IMR-90 (cell line): ENCODE results near the gene TP53I11. TPM values are rescaled to one million over a fixed set of nuclear protein-coding genes. Genes with fewer than 3 reads are reported as not detected.

ENCODE experiments used
- ATAC-seq: fragments of 200-7000 bp; cut with Tn5 transposase; 2 replicates; pipeline ENCODE4 v1.9.1; 2020; ENCODE audit warnings: low read depth, mild to moderate bottlenecking, moderate library complexity
- BruUV-seq: library from RNA; stranded (reverse); fragments of 400-500 nt; replicated peaks from 2 replicates; lab custom pipeline; 2021; lab: Mats Ljungman, UMichigan
- CTCF ChIA-PET: fragments of 300-600 bp; formaldehyde crosslinking; extraction: SDS; loops from one replicate; lab custom pipeline; 2021; ENCODE audit warnings: antibody characterized with exemption; lab: Yijun Ruan, JAX
- POLR2A ChIA-PET: fragments of 300-600 bp; sonication (Branson Sonifier 250); formaldehyde crosslinking; loops from one replicate; lab custom pipeline; 2022; ENCODE audit warnings: antibody characterized with exemption; ENCODE audit not compliant: unreplicated experiment; lab: Charles Lee
- DNase-seq: peaks from one replicate; pipeline ENCODE4 v3.0.0; 2013
- H2AFZ ChIP-seq: replicated peaks from 2 replicates; pipeline ENCODE3; 2013; ENCODE audit warnings: low read length, mild to moderate bottlenecking; ENCODE audit not compliant: poor library complexity
- H2AK5ac ChIP-seq: 2 replicates; pipeline ENCODE4 v1.6.1; 2013; ENCODE audit warnings: low read depth, low read length, inconsistent platforms
- H2AK9ac ChIP-seq: replicated peaks from 2 replicates; pipeline ENCODE3; 2013; ENCODE audit warnings: mild to moderate bottlenecking, low read depth, low read length, moderate library complexity; ENCODE audit not compliant: poor library complexity
- H2BK120ac ChIP-seq: 2 replicates; pipeline ENCODE4 v1.6.1; 2013; ENCODE audit warnings: low read depth, low read length, inconsistent platforms
- H2BK15ac ChIP-seq: 3 replicates; pipeline ENCODE4 v1.6.1; 2013; ENCODE audit warnings: low read depth, low read length, inconsistent platforms
- H2BK20ac ChIP-seq: 2 replicates; pipeline ENCODE4 v1.6.1; 2013; ENCODE audit warnings: low read depth, mild to moderate bottlenecking, inconsistent platforms, low read length, moderate library complexity
- H2BK5ac ChIP-seq: 2 replicates; pipeline ENCODE4 v1.6.1; 2013; ENCODE audit warnings: mild to moderate bottlenecking, low read depth, low read length, inconsistent platforms; ENCODE audit not compliant: poor library complexity, severe bottlenecking
- H3K14ac ChIP-seq: replicated peaks from 2 replicates; pipeline ENCODE4 v1.6.1; 2013; ENCODE audit warnings: low read depth, low read length, inconsistent platforms
- H3K18ac ChIP-seq: 2 replicates; pipeline ENCODE4 v1.6.1; 2013; ENCODE audit warnings: low read depth, low read length, control low read depth
- H3K23ac ChIP-seq: 2 replicates; pipeline ENCODE4 v1.6.1; 2013; ENCODE audit warnings: low read depth, low read length, inconsistent platforms
- H3K27ac ChIP-seq: 2 replicates; pipeline ENCODE4 v1.5.1; 2013; ENCODE audit warnings: mild to moderate bottlenecking, control low read depth, low read length; ENCODE audit not compliant: insufficient read depth
- H3K27me3 ChIP-seq: 2 replicates; pipeline ENCODE4 v1.6.1; 2013; ENCODE audit warnings: low read length; ENCODE audit not compliant: control insufficient read depth, insufficient read depth
- H3K36me3 ChIP-seq: 2 replicates; pipeline ENCODE4 v1.6.1; 2013; ENCODE audit warnings: low read length, mixed read lengths; ENCODE audit not compliant: control insufficient read depth, insufficient read depth
- H3K4ac ChIP-seq: 2 replicates; pipeline ENCODE4 v1.6.1; 2013; ENCODE audit warnings: low read depth, low read length, inconsistent platforms
- H3K4me1 ChIP-seq: 2 replicates; pipeline ENCODE4 v1.6.1; 2013; ENCODE audit warnings: low read length, mixed read lengths; ENCODE audit not compliant: control insufficient read depth, insufficient read depth
- H3K4me2 ChIP-seq: 2 replicates; pipeline ENCODE4 v1.6.1; 2013; ENCODE audit warnings: low read depth, mild to moderate bottlenecking, control low read depth, low read length, moderate library complexity
- H3K4me3 ChIP-seq: 2 replicates; pipeline ENCODE4 v1.5.1; 2013; ENCODE audit warnings: low read depth, mild to moderate bottlenecking, control low read depth, low read length, moderate library complexity; ENCODE audit not compliant: insufficient read depth
- H3K56ac ChIP-seq: 2 replicates; pipeline ENCODE4 v1.6.1; 2013; ENCODE audit warnings: low read length, inconsistent platforms; ENCODE audit not compliant: insufficient read depth; ENCODE audit errors: extremely low read depth
- H3K79me1 ChIP-seq, 2 experiments: 2 replicates each; pipeline ENCODE4 v1.6.1; 2013; ENCODE audit warnings: low read length in 2 of 2, inconsistent platforms in 1 of 2, low read depth in 1 of 2
- H3K9ac ChIP-seq: 2 replicates; pipeline ENCODE4 v1.6.1; 2013; ENCODE audit warnings: low read depth, low read length, control low read depth
- H3K9me1 ChIP-seq: 2 replicates; pipeline ENCODE4 v1.6.1; 2013; ENCODE audit warnings: low read length, inconsistent platforms; ENCODE audit not compliant: insufficient read depth
- H3K9me3 ChIP-seq: 2 replicates; pipeline ENCODE4 v1.6.1; 2013; ENCODE audit warnings: low read length; ENCODE audit not compliant: control insufficient read depth, insufficient read depth
- H4K20me1 ChIP-seq: 2 replicates; pipeline ENCODE4 v1.6.1; 2013; ENCODE audit warnings: low read length, inconsistent platforms; ENCODE audit not compliant: insufficient read depth
- H4K5ac ChIP-seq: 2 replicates; pipeline ENCODE4 v1.6.1; 2013; ENCODE audit warnings: mild to moderate bottlenecking, low read depth, low read length, control low read depth
- H4K8ac ChIP-seq, 2 experiments: 2 replicates each; pipeline ENCODE4 v1.6.1; 2013; ENCODE audit warnings: low read depth in 2 of 2, low read length in 2 of 2, control low read depth in 1 of 2, inconsistent platforms in 1 of 2
- H4K91ac ChIP-seq: 2 replicates; pipeline ENCODE4 v1.6.1; 2013; ENCODE audit warnings: low read depth, low read length, inconsistent platforms; ENCODE audit not compliant: insufficient read depth
- BHLHE40 ChIP-seq: fragments of 150-350 bp; IDR thresholded peaks from 2 replicates; pipeline ENCODE4 v1.6.1; 2016; ENCODE audit warnings: mild to moderate bottlenecking, low read depth, low read length
- CEBPB ChIP-seq: IDR thresholded peaks from 2 replicates; pipeline ENCODE4 v1.6.1; 2012; ENCODE audit warnings: low read depth, low read length, improper control_type of control experiment
- CHD1 ChIP-seq: IDR thresholded peaks from 2 replicates; pipeline ENCODE4 v1.6.1; 2012; ENCODE audit warnings: low read depth, low read length, improper control_type of control experiment
- CTCF ChIP-seq: conservative IDR thresholded peaks from 2 replicates; pipeline ENCODE4 v1.5.1; 2012; ENCODE audit warnings: mild to moderate bottlenecking, low read depth, low read length, improper control_type of control experiment
- ELK1 ChIP-seq: fragments of 150-350 bp; IDR thresholded peaks from 2 replicates; pipeline ENCODE4 v1.6.1; 2016; ENCODE audit warnings: low read depth, mild to moderate bottlenecking, low read length, moderate library complexity, borderline replicate concordance
- FOS ChIP-seq: fragments of 150-350 bp; IDR thresholded peaks from 2 replicates; pipeline ENCODE4 v1.6.1; 2016; ENCODE audit warnings: low read depth, low read length
- MAFK ChIP-seq: IDR thresholded peaks from 2 replicates; pipeline ENCODE4 v1.6.1; 2012; ENCODE audit warnings: low read depth, low read length, improper control_type of control experiment
- MAZ ChIP-seq: IDR thresholded peaks from 2 replicates; pipeline ENCODE4 v1.6.1; 2012; ENCODE audit warnings: low read depth, mild to moderate bottlenecking, low read length, improper control_type of control experiment, moderate library complexity, borderline replicate concordance
- MXI1 ChIP-seq: IDR thresholded peaks from 2 replicates; pipeline ENCODE4 v1.6.1; 2012; ENCODE audit warnings: low read depth, mild to moderate bottlenecking, low read length, moderate library complexity, borderline replicate concordance
- NFE2L2 ChIP-seq: fragments of 150-350 bp; IDR thresholded peaks from 2 replicates; pipeline ENCODE4 v1.6.1; 2016; ENCODE audit warnings: low read depth, mild to moderate bottlenecking, low read length
- POLR2A ChIP-seq: IDR thresholded peaks from 2 replicates; pipeline ENCODE4 v1.6.1; 2012; ENCODE audit warnings: mild to moderate bottlenecking, low read depth, low read length
- RAD21 ChIP-seq: IDR thresholded peaks from 2 replicates; pipeline ENCODE4 v1.6.1; 2012; ENCODE audit warnings: low read length, improper control_type of control experiment
- RCOR1 ChIP-seq: IDR thresholded peaks from 2 replicates; pipeline ENCODE4 v1.6.1; 2012; ENCODE audit warnings: mild to moderate bottlenecking, low read length, improper control_type of control experiment; ENCODE audit not compliant: insufficient replicate concordance
- RFX5 ChIP-seq: IDR thresholded peaks from 2 replicates; pipeline ENCODE4 v1.8.0; 2012; ENCODE audit warnings: low read depth, mild to moderate bottlenecking, low read length, moderate library complexity
- SMC3 ChIP-seq: fragments of 150-350 bp; IDR thresholded peaks from 2 replicates; pipeline ENCODE4 v1.6.1; 2016; ENCODE audit warnings: low read depth, mild to moderate bottlenecking, antibody characterized with exemption, low read length, moderate library complexity
- USF2 ChIP-seq: fragments of 150-350 bp; IDR thresholded peaks from 2 replicates; pipeline ENCODE4 v1.6.1; 2017; ENCODE audit warnings: mild to moderate bottlenecking, antibody characterized with exemption, low read length, low read depth
- WGBS, 2 experiments: methylation state at CpG; one replicate each; pipeline versions ENCODE4 v1.1.5 to v1.1.7; 2013; ENCODE audit warnings: missing lambda C conversion rate in 2 of 2; ENCODE audit not compliant: insufficient read length in 1 of 2; ENCODE audit errors: extremely low coverage in 2 of 2; 5-methylcytosine and 5-hydroxymethylcytosine counted together
- dilution Hi-C: fragments of 300-500 bp; cut with HindIII; formaldehyde crosslinking; loops from one replicate; pipeline ENCODE4 v1.14.3; 2018; ENCODE audit warnings: low sequenced_read_pairs; ENCODE audit not compliant: unreplicated experiment
- in situ Hi-C: fragments of 300-500 bp; cut with MboI; formaldehyde crosslinking; loops from 3 replicates; pipeline ENCODE4 v1.14.3; 2019; ENCODE audit warnings: low sequenced_read_pairs, inconsistent platforms, mixed read lengths
- intact Hi-C: fragments of 100-400 bp; cut with micrococcal nuclease; formaldehyde crosslinking; loops from 2 replicates; pipeline ENCODE4 v1.10.0; 2022
- polyA plus RNA-seq, 3 experiments: library from polyadenylated mRNA; depleted of rRNA; stranded (reverse); fragments of >200 nt; gene quantifications; 2 replicates each; pipeline ENCODE4 v1.2.3, GENCODE V29; 2012; ENCODE audit warnings: low replicate concordance in 1 of 3
- total RNA-seq: library from RNA; depleted of rRNA; stranded (reverse); fragments of >200 nt; gene quantifications from 2 replicates; pipeline ENCODE4 v1.2.3, GENCODE V29; 2012

Gene TP53I11
- total and polyA plus RNA-seq, 2 of the 4 experiments (the other 2 are of a cell fraction), result 3.9 to 22.0 TPM

- no peak overlapping the region for H3K14ac ChIP-seq
- no peak overlapping the region for H2AK5ac ChIP-seq
Observed at GRCh38 chr11:44964526-44965209, 14.0 kb upstream of the TP53I11 start.

More at GRCh38 chr11:44964526-44965209, 14.0 kb upstream of the TP53I11 start:
- no peaks in the 10 kb centered on the region for H3K4me1 ChIP-seq
- CTCF ChIA-PET, result interaction anchor here (1.3 kb wide), 1 partner anchor 138 kb away, joined by 4 read pairs; no protein-coding TSS in a partner anchor
- POLR2A ChIA-PET, result no interaction called here
- H3K9me1 ChIP-seq, result no peaks in the 10 kb centered on the region
- H2BK120ac ChIP-seq, result no peak overlapping the region
- no TSS peak for BruUV-seq
- H4K8ac ChIP-seq, result no peak overlapping the region
- no peaks in the 10 kb centered on the region for H3K36me3 ChIP-seq
- dilution Hi-C loops, result no loop called here
- no peak for DNase-seq
- no peak overlapping the region for H3K56ac ChIP-seq
- H4K20me1 ChIP-seq, result no peaks in the 10 kb centered on the region
- no peak overlapping the region for H4K91ac ChIP-seq
- H2BK5ac ChIP-seq, result no peak overlapping the region
- H3K9ac ChIP-seq, result no peak overlapping the region
- no peak overlapping the region for H3K4me2 ChIP-seq
- H2BK15ac ChIP-seq, result no peak overlapping the region
- H3K23ac ChIP-seq, result no peak overlapping the region
- no peak overlapping the region for H2AK9ac ChIP-seq
- no peaks in the 10 kb centered on the region for H3K79me1 ChIP-seq
- WGBS, 2 experiments, result 20% methylated on average over 2 of the region's 9 CpGs; no CpG with 5 or more reads in 1 of the 2 experiments
- no peak overlapping the region for H3K18ac ChIP-seq
- H3K9me3 ChIP-seq, result no peaks in the 10 kb centered on the region
- in situ Hi-C loops, result no loop called here
- no peak overlapping the region for H2BK20ac ChIP-seq
- no peak overlapping the region for H3K4ac ChIP-seq
- no peak overlapping the region for H3K27ac ChIP-seq
- H4K5ac ChIP-seq, result no peak overlapping the region
- ATAC-seq, result no peak
- intact Hi-C loops, result no loop called here
- TF ChIP-seq CEBPB (no peak), MAZ (no peak), FOS (no peak), CHD1 (no peak), RFX5 (no peak), RCOR1 (no peak), ELK1 (no peak), MAFK (no peak), USF2 (no peak), SMC3 (no peak), BHLHE40 (no peak), NFE2L2 (no peak), POLR2A (no peak), MXI1 (no peak), RAD21 (no peak), CTCF (no peak)
- H3K27me3 ChIP-seq, result peaks cover 20% of the 10 kb centered on the region
- no peak overlapping the region for H2AFZ ChIP-seq
- no peak overlapping the region for H3K4me3 ChIP-seq
